Kidney capillary endothelial cell (primary cell): ENCODE data around the gene NPL.

Experiments used
- DNase-seq: peaks from one replicate; pipeline ENCODE4 v3.0.0-alpha.2; 2018; ENCODE audit warnings: low spot score

The NPL gene

DNA sequence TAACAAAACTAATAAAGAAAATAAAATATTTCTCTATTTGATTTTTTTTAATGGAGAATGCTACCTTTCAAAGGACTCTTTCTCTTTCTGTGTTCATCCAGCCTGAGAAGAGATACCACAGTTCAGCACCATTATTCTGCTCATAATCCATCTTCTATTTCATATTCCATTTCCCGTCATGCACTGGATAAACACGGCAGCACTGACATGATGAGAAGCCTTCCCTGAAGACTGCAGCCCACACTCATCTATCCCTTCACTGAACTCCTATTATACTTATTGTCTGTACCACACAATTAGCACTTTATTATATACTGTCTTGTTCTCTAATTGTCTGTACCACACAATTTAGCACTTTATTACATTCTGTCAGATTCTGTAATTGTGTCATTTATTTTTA, 10.7 kb upstream of the NPL start:
- no peak for DNase-seq

DNA sequence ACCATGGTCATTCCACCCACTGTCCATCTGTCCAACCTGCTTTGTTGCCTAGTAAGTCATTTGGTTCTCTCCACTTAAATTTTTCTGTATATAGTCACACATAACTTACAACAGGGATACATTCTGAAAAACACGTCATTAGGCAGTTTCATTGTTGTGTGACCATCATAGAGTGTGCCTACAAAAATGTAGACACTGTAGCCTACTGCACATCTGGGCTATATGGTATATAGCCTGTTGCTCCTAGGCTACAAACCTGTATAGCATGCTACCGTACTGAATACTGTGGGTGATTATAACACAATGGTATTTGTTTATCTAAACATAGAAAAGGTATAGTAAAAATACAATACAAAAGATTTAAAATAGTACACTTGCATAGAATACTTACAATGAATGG, 10.0 kb upstream of the NPL start:
- peak; percentile 35 for DNase-seq

- peak; percentile 61 for DNase-seq
These were observed 7.6 kb upstream of the NPL start for GRCh38 chr1:182781841-182782586.

GRCh38 chr1:182782587-182782913, 7.0 kb upstream of the NPL start:
- DNase-seq = no peak

- peak; percentile 11 for DNase-seq
These were observed 6.5 kb upstream of the NPL start for GRCh38 chr1:182783068-182783467.

GRCh38 chr1:182784556-182785171, 4.9 kb upstream of the NPL start:
- DNase-seq = peak; percentile 59

DNA sequence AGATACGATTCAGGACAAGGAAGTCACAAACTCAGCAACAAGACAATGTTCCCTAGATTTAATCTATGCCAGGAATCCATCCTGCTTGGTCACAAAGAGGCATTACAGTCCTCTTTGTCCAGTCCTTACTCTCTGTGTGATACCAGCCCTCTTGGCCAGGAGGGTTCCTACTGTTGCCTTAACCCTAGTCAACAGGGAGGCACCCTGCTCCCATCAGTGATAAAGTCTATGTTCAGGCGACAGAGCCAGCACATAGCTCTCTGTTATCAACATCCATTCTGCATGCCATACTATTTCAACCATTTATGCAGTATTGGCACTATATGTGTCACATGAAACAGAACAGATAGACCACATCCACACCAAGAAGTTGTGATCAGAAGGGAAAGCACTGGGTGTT, 4.4 kb upstream of the NPL start:
- DNase-seq = no peak

GRCh38 chr1:182786223-182786994, 3.2 kb upstream of the NPL start:
- peak; percentile 57 for DNase-seq

- DNase-seq = no peak
These were observed 2.6 kb upstream of the NPL start for GRCh38 chr1:182786995-182787324.

DNA sequence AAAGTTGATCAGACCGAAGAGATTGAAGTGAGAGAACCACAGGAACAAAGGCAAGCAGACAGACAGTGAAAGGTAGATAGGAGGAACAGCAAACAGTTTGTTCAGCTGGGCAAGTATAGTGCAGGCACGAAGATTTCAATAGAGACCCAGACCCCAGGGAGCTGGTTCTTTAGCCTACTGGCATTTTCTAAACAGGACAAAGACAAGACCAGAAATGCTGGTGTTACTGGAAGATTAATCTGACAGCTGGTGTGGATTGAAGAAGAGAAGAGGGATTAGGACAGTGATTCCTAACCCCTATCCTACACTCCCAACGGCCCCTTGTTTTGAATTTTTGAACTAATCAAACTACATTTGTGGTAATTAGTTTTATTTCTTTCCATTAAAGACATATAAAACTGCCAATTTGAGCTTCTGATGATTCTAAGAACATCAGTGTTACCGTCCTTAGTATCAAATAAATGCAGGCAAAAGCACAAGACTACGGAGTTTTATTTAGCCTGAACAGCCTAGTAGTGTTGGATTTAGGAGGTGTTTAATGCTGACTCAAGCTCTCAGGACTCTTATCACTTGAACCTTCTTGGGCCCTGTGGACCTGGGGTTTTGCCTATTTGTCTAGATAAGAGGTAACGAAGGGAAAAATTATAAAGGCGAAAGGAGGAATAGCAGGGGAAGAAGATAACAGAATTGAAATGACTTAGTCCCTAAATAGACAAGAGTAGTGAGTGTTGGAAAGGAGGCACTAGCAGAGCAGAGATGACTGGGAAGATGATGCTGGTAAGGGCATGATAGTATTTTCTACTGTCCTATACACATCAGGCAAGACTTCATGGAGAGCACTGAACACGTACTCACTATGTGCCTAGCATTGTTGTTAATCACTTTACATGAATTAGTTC, 2.0 kb downstream of the NPL start:
- DNase-seq = no peak

- DNase-seq = no peak
These were observed 4.5 kb downstream of the NPL start for GRCh38 chr1:182794091-182794490.

DNA sequence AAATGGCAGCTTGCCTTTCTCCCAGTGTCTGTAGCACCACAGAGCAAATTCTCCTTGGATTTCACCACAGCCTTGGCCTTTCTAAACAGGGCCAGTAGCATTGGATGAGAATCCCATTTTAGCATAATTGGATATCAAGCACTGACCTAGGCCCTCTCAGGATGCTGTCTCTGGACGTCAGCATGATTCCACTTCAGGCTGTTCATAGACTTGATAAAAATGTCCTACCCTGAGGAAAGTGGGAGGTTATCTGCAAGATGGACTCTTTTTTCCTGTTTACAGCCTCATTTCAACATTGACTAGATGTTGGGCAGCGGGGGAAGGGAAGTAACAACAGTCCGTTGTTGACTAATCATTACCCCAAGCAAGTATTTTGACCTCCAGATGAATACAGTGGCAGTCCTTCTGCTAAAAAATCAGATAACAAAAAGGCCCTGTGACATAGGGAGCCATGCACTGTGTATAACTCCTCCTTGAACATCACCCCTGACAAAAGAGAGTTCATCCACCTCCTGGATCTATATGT, 5.2 kb downstream of the NPL start:
- no peak for DNase-seq

- peak; percentile 41 for DNase-seq
These were observed 6.1 kb downstream of the NPL start for GRCh38 chr1:182795563-182796228.

DNA sequence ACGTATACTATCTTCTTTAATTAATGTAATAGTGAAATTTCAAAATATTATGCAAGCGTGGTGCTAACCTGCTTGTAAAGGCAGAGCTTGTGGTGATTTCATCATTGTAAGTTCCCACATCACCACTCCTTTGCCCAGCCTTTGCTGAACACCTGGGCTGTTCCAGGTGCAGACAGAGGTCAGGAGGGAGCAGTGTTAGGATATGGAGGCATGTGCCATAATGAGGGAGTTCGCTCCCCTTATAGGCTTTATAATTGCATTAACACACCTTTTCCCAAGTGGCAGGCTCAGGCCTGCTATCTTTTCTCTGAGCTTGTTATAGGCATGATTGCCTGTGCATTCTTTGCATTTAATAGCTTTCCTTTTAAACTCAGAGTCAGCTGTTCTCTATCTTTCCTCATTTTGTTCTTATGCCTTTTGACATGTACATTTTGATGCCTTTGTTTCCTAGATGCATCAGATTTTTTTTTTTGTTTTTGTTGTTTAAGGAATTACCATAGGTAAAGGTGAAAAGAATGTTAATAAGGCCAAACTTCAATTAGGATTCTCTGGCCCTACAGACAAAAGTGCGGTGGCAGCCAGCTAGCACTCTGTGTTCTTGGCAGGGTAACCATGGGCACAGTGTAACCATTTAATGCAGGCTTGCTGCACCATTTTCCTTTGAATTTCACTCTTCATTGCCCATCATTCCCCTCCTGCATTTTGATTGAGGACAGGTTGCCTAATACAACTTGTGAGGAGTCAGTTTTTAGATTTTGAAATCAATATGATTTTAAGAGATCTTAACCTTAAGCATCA, 12.6 kb downstream of the NPL start:
- no peak for DNase-seq

DNA sequence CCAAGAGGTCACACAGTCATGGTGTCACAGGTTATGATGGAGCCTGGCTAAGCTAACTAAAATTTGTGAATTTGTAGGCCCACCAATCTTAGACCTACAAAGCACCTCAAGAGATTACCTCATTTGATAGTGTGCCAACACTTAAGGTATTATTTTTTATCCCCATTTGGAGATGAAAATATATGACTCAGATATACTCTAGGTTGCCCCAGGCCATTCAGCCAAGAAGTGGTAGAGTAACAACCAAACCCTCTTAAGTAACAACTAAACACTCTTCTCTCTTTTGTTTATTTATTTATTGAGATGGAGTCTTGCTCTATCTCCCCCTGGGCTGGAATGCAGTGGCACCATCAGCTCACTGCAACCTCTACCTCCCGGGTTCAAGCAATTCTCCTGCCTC, 14.3 kb downstream of the NPL start:
- no peak for DNase-seq

GRCh38 chr1:182806015-182806678, 16.6 kb downstream of the NPL start:
- no peak for DNase-seq

DNA sequence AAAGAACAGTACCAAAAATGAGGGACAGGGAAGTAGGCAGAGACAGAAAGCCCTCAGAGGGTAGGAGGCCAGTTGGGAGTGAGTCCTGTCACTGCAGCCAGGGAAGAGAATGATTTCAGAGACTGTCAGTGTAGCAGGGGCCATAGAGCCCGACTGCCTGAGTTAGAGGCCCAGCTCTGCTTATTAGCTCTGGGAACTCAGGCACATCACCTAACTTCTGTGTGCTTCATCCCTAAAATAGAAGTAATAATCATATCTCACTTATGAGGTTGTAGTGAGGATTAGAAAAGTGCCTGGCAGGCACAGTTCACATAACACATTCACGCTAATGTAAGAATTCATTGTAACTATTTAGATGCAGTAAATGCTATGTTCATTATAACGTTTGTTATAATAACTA, 18.3 kb downstream of the NPL start:
- DNase-seq = no peak

DNA sequence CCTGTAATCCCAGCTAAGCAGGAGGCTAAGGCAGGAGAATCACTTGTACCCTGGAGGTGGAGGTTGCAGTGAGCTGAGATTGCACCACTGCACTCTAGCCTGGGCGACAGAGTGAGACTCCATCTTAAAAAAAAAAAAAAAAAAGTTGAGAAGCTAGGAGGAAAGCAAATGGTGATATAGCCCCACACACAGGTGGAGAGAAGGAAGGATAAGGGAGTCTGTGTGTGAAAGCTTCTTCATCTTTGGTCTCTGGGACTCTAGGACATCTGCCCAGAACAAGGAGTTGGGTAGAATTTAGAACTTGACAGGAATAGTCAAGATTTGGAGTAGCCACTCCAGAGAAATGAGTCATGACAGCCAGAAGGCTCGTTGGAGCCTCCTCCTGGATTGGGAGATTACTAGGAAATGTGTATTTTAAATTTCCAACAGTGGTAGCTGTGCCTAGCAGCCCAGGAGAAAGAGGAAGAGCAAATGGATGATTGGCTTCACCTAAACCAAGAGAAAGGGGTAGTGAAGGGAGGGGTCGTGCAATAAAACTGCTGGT, 19.9 kb downstream of the NPL start:
- no peak for DNase-seq

DNA sequence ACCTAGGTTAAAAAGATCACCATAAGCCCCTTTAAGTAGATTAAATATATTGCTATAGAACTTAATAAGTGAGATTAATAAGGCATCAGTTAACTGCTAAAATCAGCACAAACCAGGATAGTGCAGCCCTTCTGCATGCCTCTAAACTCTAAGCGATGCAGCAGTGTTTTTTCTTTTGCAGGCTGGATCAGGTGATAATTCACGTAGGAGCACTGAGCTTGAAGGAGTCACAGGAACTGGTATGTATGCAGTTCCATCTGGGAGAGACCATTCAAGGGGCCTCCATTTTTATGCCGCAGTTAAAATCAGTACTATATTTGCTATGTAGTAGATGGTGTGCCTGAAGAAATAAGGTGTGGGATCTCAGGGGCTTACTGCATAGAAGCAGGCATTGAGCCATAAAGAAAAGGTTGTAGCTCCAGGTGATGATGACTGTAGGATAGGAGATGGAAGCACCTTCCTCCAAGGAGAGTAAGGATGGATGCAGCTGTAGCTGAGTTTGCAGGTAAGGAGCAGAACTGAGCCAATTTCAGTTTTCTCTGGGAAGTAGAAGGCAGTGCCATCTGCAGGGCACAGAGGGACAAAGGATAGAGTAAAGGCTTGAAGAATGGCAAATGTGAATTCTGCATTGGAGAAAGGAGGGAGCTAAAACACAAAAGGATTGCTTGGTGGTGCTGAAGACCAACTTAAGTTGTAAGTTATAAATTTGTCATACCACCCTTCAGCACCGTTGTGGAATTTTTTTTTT, 22.6 kb downstream of the NPL start:
- no peak for DNase-seq
